WTC11 (cell line): ENCODE measurements around the gene TDRD10. TPM values are rescaled to one million over a fixed set of nuclear protein-coding genes. Genes with fewer than 3 reads are reported as not detected.

Experiments
- ATAC-seq: fragments of 200-7000 bp; cut with Tn5 transposase; 2 replicates; pipeline ENCODE4 v1.10.0; 2021; ENCODE audit warnings: mild to moderate bottlenecking, moderate library complexity
- CTCF ChIA-PET: fragments of 300-600 bp; sonication (Branson Sonifier 250); formaldehyde crosslinking; loops from one replicate; lab custom pipeline; 2021; ENCODE audit warnings: antibody characterized with exemption; lab: Charles Lee
- POLR2A ChIA-PET: fragments of 350-600 bp; sonication (Branson Sonifier 250); formaldehyde crosslinking; loops from one replicate; lab custom pipeline; 2021; ENCODE audit warnings: antibody characterized with exemption; lab: Charles Lee
- DNase-seq: peaks from one replicate; pipeline ENCODE4 v3.0.0; 2021; ENCODE audit warnings: low spot score
- H3K27ac Mint-ChIP-seq: 2 replicates; pipeline ENCODE4 v1.8.0; 2021; ENCODE audit warnings: mixed read lengths
- H3K27me3 Mint-ChIP-seq: 2 replicates; pipeline ENCODE4 v1.8.0; 2021; ENCODE audit warnings: low read depth, mild to moderate bottlenecking, moderate library complexity, mixed read lengths
- H3K36me3 Mint-ChIP-seq: 2 replicates; pipeline ENCODE4 v1.8.0; 2021; ENCODE audit warnings: mixed read lengths
- H3K4me1 Mint-ChIP-seq: 2 replicates; pipeline ENCODE4 v1.8.0; 2022; ENCODE audit warnings: mixed read lengths
- H3K4me3 Mint-ChIP-seq: 2 replicates; pipeline ENCODE4 v1.8.0; 2021; ENCODE audit warnings: mild to moderate bottlenecking, moderate library complexity, mixed read lengths
- H3K9me3 Mint-ChIP-seq: 2 replicates; pipeline ENCODE4 v1.8.0; 2021; ENCODE audit warnings: mixed read lengths
- ESRRA ChIP-seq: sonication (generic); formaldehyde crosslinking; IDR thresholded peaks from 2 replicates; pipeline ENCODE4 v1.8.1; 2022; ENCODE audit warnings: mild to moderate bottlenecking, missing genetic modification reagents, borderline replicate concordance
- FOXK1 ChIP-seq: sonication (generic); formaldehyde crosslinking; IDR thresholded peaks from 2 replicates; pipeline ENCODE4 v1.8.0; 2022; ENCODE audit warnings: mild to moderate bottlenecking, moderate library complexity, missing genetic modification reagents
- GTF2I ChIP-seq: fragments of 250-450 bp; sonication (Bioruptor Pico); conservative IDR thresholded peaks from 2 replicates; pipeline ENCODE4 v1.4.0; 2021; ENCODE audit warnings: mild to moderate bottlenecking
- NFE2L1 ChIP-seq: sonication (generic); formaldehyde crosslinking; IDR thresholded peaks from 2 replicates; pipeline ENCODE4 v1.8.1; 2023; ENCODE audit warnings: missing genetic modification reagents
- SMAD4 ChIP-seq: sonication (generic); formaldehyde crosslinking; IDR thresholded peaks from 2 replicates; pipeline ENCODE4 v1.8.0; 2022; ENCODE audit warnings: mild to moderate bottlenecking, missing genetic modification reagents
- ZBTB21 ChIP-seq: sonication (generic); formaldehyde crosslinking; IDR thresholded peaks from 2 replicates; pipeline ENCODE4 v1.8.1; 2023; ENCODE audit warnings: mild to moderate bottlenecking, missing genetic modification reagents, borderline replicate concordance
- ZNF671 ChIP-seq: fragments of 250-450 bp; sonication (Bioruptor Pico); IDR thresholded peaks from 2 replicates; pipeline ENCODE4 v1.8.0; 2021; ENCODE audit warnings: mild to moderate bottlenecking
- total RNA-seq: library from RNA; stranded (reverse); gene quantifications from 3 replicates; pipeline ENCODE4 v1.2.3, GENCODE V29; 2021
- TF ChIP-seq, protein P1 (sequence below): sonication (generic); formaldehyde crosslinking; IDR thresholded peaks from 2 replicates; pipeline ENCODE4 v1.8.0; 2023; ENCODE audit warnings: mild to moderate bottlenecking, missing genetic modification reagents
- TF ChIP-seq, protein P2 (sequence below): sonication (generic); formaldehyde crosslinking; IDR thresholded peaks from 2 replicates; pipeline ENCODE4 v1.8.1; 2022; ENCODE audit warnings: missing genetic modification reagents, borderline replicate concordance
- TF ChIP-seq, protein P3 (sequence below): sonication (generic); formaldehyde crosslinking; IDR thresholded peaks from 2 replicates; pipeline ENCODE4 v1.8.1; 2022; ENCODE audit warnings: mild to moderate bottlenecking, missing genetic modification reagents, moderate library complexity, borderline replicate concordance
- TF ChIP-seq, protein P4 (sequence below): sonication (generic); formaldehyde crosslinking; IDR thresholded peaks from 2 replicates; pipeline ENCODE4 v1.8.1; 2023; ENCODE audit warnings: mild to moderate bottlenecking, missing genetic modification reagents
- TF ChIP-seq, protein P5 (sequence below): sonication (generic); formaldehyde crosslinking; IDR thresholded peaks from 2 replicates; pipeline ENCODE4 v1.8.1; 2023; ENCODE audit warnings: mild to moderate bottlenecking, missing genetic modification reagents, moderate library complexity
- TF ChIP-seq, protein P6 (sequence below): sonication (generic); formaldehyde crosslinking; IDR thresholded peaks from 2 replicates; pipeline ENCODE4 v1.8.1; 2022; ENCODE audit warnings: mild to moderate bottlenecking, moderate library complexity, missing genetic modification reagents
- TF ChIP-seq, protein P7 (sequence below): fragments of 250-450 bp; sonication (Bioruptor Pico); IDR thresholded peaks from 2 replicates; pipeline ENCODE4 v1.9.0; 2021; ENCODE audit warnings: mild to moderate bottlenecking, borderline replicate concordance
- TF ChIP-seq, protein P8 (sequence below): sonication (generic); formaldehyde crosslinking; IDR thresholded peaks from 2 replicates; pipeline ENCODE4 v1.8.0; 2022; ENCODE audit warnings: mild to moderate bottlenecking, missing genetic modification reagents
- TF ChIP-seq, protein P9 (sequence below): sonication (generic); formaldehyde crosslinking; IDR thresholded peaks from 2 replicates; pipeline ENCODE4 v1.8.1; 2023; ENCODE audit warnings: mild to moderate bottlenecking, missing genetic modification reagents
- TF ChIP-seq, protein P10 (sequence below): sonication (generic); formaldehyde crosslinking; conservative IDR thresholded peaks from 2 replicates; pipeline ENCODE4 v1.8.1; 2022; ENCODE audit warnings: mild to moderate bottlenecking, missing genetic modification reagents

TDRD10 gene
- total RNA-seq, 1 experiment from 2014 or later, result 0.09 TPM

DNA sequence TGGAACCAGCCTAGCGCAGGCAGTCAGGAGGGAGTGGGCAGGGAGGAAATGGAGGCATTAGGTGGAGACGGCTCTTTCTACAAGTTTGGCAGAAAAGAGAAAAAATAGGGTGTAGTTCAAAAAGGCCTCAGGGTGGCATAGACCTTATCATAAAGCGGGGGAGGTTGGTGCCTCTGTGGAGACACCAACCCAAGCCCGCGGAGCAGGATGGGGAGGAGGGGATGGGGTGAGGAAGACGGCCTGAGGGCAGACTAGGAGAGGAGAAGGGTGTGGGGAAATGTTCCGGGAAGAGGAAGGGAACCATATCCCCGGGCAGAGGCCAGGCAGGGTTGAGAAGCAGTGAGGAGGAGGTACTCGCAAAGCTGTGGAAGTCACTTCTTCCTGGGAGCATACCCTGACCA, 17.6 kb downstream of the TDRD10 start:
- Mint-ChIP-seq H3K36me3 (no peaks in the 10 kb centered on the region), H3K27ac (peak overlapping the region; percentile 60; the same call in 1 of the 2 replicates), H3K4me1 (0 out of 2 replicates have a peak, but pooled peaks cover 3% of the 10 kb centered on the region), H3K27me3 (no peaks in the 10 kb centered on the region; the same call in 1 of the 2 replicates), H3K4me3 (no peak overlapping the region), H3K9me3 (no peaks in the 10 kb centered on the region)
- ChIA-PET POLR2A (no interaction called here), CTCF (interaction anchor here (0.9 to 1.3 kb wide), 2 partner anchors 27 to 300 kb away, joined by 3 to 4 read pairs; no protein-coding TSS in a partner anchor)
- DNase-seq (no peak), ATAC-seq (peak; percentile 55; the same call in 1 of the 2 replicates)
- TF ChIP-seq, protein P1, sequence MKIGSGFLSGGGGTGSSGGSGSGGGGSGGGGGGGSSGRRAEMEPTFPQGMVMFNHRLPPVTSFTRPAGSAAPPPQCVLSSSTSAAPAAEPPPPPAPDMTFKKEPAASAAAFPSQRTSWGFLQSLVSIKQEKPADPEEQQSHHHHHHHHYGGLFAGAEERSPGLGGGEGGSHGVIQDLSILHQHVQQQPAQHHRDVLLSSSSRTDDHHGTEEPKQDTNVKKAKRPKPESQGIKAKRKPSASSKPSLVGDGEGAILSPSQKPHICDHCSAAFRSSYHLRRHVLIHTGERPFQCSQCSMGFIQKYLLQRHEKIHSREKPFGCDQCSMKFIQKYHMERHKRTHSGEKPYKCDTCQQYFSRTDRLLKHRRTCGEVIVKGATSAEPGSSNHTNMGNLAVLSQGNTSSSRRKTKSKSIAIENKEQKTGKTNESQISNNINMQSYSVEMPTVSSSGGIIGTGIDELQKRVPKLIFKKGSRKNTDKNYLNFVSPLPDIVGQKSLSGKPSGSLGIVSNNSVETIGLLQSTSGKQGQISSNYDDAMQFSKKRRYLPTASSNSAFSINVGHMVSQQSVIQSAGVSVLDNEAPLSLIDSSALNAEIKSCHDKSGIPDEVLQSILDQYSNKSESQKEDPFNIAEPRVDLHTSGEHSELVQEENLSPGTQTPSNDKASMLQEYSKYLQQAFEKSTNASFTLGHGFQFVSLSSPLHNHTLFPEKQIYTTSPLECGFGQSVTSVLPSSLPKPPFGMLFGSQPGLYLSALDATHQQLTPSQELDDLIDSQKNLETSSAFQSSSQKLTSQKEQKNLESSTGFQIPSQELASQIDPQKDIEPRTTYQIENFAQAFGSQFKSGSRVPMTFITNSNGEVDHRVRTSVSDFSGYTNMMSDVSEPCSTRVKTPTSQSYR (CRISPR knock-in tag), result no peak
- TF ChIP-seq, protein P2, sequence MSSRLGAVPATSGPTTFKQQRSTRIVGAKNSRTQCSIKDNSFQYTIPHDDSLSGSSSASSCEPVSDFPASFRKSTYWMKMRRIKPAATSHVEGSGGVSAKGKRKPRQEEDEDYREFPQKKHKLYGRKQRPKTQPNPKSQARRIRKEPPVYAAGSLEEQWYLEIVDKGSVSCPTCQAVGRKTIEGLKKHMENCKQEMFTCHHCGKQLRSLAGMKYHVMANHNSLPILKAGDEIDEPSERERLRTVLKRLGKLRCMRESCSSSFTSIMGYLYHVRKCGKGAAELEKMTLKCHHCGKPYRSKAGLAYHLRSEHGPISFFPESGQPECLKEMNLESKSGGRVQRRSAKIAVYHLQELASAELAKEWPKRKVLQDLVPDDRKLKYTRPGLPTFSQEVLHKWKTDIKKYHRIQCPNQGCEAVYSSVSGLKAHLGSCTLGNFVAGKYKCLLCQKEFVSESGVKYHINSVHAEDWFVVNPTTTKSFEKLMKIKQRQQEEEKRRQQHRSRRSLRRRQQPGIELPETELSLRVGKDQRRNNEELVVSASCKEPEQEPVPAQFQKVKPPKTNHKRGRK (CRISPR knock-in tag), result no peak
- TF ChIP-seq, protein P3, sequence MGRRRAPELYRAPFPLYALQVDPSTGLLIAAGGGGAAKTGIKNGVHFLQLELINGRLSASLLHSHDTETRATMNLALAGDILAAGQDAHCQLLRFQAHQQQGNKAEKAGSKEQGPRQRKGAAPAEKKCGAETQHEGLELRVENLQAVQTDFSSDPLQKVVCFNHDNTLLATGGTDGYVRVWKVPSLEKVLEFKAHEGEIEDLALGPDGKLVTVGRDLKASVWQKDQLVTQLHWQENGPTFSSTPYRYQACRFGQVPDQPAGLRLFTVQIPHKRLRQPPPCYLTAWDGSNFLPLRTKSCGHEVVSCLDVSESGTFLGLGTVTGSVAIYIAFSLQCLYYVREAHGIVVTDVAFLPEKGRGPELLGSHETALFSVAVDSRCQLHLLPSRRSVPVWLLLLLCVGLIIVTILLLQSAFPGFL (CRISPR knock-in tag), result no peak
- TF ChIP-seq, protein P4, sequence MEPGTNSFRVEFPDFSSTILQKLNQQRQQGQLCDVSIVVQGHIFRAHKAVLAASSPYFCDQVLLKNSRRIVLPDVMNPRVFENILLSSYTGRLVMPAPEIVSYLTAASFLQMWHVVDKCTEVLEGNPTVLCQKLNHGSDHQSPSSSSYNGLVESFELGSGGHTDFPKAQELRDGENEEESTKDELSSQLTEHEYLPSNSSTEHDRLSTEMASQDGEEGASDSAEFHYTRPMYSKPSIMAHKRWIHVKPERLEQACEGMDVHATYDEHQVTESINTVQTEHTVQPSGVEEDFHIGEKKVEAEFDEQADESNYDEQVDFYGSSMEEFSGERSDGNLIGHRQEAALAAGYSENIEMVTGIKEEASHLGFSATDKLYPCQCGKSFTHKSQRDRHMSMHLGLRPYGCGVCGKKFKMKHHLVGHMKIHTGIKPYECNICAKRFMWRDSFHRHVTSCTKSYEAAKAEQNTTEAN, result no peak
- TF ChIP-seq, protein P5, sequence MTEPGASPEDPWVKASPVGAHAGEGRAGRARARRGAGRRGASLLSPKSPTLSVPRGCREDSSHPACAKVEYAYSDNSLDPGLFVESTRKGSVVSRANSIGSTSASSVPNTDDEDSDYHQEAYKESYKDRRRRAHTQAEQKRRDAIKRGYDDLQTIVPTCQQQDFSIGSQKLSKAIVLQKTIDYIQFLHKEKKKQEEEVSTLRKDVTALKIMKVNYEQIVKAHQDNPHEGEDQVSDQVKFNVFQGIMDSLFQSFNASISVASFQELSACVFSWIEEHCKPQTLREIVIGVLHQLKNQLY (CRISPR knock-in tag), result no peak
- TF ChIP-seq, protein P6, sequence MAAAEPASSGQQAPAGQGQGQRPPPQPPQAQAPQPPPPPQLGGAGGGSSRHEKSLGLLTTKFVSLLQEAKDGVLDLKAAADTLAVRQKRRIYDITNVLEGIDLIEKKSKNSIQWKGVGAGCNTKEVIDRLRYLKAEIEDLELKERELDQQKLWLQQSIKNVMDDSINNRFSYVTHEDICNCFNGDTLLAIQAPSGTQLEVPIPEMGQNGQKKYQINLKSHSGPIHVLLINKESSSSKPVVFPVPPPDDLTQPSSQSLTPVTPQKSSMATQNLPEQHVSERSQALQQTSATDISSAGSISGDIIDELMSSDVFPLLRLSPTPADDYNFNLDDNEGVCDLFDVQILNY, result no peak
- no peak for TF ChIP-seq FOXK1 (CRISPR knock-in tag)
- TF ChIP-seq, protein P7, sequence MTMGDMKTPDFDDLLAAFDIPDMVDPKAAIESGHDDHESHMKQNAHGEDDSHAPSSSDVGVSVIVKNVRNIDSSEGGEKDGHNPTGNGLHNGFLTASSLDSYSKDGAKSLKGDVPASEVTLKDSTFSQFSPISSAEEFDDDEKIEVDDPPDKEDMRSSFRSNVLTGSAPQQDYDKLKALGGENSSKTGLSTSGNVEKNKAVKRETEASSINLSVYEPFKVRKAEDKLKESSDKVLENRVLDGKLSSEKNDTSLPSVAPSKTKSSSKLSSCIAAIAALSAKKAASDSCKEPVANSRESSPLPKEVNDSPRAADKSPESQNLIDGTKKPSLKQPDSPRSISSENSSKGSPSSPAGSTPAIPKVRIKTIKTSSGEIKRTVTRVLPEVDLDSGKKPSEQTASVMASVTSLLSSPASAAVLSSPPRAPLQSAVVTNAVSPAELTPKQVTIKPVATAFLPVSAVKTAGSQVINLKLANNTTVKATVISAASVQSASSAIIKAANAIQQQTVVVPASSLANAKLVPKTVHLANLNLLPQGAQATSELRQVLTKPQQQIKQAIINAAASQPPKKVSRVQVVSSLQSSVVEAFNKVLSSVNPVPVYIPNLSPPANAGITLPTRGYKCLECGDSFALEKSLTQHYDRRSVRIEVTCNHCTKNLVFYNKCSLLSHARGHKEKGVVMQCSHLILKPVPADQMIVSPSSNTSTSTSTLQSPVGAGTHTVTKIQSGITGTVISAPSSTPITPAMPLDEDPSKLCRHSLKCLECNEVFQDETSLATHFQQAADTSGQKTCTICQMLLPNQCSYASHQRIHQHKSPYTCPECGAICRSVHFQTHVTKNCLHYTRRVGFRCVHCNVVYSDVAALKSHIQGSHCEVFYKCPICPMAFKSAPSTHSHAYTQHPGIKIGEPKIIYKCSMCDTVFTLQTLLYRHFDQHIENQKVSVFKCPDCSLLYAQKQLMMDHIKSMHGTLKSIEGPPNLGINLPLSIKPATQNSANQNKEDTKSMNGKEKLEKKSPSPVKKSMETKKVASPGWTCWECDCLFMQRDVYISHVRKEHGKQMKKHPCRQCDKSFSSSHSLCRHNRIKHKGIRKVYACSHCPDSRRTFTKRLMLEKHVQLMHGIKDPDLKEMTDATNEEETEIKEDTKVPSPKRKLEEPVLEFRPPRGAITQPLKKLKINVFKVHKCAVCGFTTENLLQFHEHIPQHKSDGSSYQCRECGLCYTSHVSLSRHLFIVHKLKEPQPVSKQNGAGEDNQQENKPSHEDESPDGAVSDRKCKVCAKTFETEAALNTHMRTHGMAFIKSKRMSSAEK (CRISPR knock-in tag), result no peak
- no peak for TF ChIP-seq GTF2I
- TF ChIP-seq, protein P8, sequence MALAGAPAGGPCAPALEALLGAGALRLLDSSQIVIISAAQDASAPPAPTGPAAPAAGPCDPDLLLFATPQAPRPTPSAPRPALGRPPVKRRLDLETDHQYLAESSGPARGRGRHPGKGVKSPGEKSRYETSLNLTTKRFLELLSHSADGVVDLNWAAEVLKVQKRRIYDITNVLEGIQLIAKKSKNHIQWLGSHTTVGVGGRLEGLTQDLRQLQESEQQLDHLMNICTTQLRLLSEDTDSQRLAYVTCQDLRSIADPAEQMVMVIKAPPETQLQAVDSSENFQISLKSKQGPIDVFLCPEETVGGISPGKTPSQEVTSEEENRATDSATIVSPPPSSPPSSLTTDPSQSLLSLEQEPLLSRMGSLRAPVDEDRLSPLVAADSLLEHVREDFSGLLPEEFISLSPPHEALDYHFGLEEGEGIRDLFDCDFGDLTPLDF (CRISPR knock-in tag), result no peak
- TF ChIP-seq, protein P9, sequence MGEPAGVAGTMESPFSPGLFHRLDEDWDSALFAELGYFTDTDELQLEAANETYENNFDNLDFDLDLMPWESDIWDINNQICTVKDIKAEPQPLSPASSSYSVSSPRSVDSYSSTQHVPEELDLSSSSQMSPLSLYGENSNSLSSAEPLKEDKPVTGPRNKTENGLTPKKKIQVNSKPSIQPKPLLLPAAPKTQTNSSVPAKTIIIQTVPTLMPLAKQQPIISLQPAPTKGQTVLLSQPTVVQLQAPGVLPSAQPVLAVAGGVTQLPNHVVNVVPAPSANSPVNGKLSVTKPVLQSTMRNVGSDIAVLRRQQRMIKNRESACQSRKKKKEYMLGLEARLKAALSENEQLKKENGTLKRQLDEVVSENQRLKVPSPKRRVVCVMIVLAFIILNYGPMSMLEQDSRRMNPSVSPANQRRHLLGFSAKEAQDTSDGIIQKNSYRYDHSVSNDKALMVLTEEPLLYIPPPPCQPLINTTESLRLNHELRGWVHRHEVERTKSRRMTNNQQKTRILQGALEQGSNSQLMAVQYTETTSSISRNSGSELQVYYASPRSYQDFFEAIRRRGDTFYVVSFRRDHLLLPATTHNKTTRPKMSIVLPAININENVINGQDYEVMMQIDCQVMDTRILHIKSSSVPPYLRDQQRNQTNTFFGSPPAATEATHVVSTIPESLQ, result no peak
- TF ChIP-seq, protein P10, sequence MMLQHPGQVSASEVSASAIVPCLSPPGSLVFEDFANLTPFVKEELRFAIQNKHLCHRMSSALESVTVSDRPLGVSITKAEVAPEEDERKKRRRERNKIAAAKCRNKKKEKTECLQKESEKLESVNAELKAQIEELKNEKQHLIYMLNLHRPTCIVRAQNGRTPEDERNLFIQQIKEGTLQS (CRISPR knock-in tag), result no peak
- TF ChIP-seq ZBTB21, result no peak
- no peak for TF ChIP-seq ESRRA (CRISPR knock-in tag)
- TF ChIP-seq NFE2L1 (CRISPR knock-in tag), result no peak
- no peak for TF ChIP-seq ZNF671 (CRISPR knock-in tag)
- TF ChIP-seq SMAD4 (CRISPR knock-in tag), result no peak
